Heart right ventricle (tissue), 16 donors: ENCODE results near the gene STARD5. TPM values are rescaled to one million over a fixed set of nuclear protein-coding genes. Genes with fewer than 3 reads are reported as not detected.
"Not testable (repeated sequence)": the region's sequence is repeated elsewhere in the genome, so short reads cannot be mapped to it uniquely, and the experiment has no call there.

Experiments used
- ATAC-seq, 8 donors: fragments of 200-7000 bp; cut with Tn5 transposase; one replicate each; pipeline ENCODE4 v1.9.1; 2020; ENCODE audit warnings: mild to moderate bottlenecking in 8 of 8, moderate library complexity in 8 of 8, moderate number of reproducible peaks in 1 of 8
- DNase-seq, 2 donors: peaks; one replicate each; pipeline ENCODE4 v3.0.0-alpha.2; 2020
- H3K27ac ChIP-seq, 10 donors: fragments of 200-600 bp; sonication (generic) in 2 of 10; one replicate each; pipeline versions ENCODE4 v1.5.0 to v1.8.0; 2020 to 2022; ENCODE audit warnings: mild to moderate bottlenecking in 3 of 10
- H3K27me3 ChIP-seq, 7 donors: fragments of 200-600 bp; one replicate each; pipeline ENCODE4 v1.8.0; 2021 to 2022; ENCODE audit warnings: mild to moderate bottlenecking in 2 of 7
- H3K36me3 ChIP-seq, 9 donors: fragments of 200-600 bp; sonication (generic) in 1 of 9; one replicate each; pipeline versions ENCODE4 v1.5.0 to v1.8.0; 2020 to 2022; ENCODE audit warnings: mild to moderate bottlenecking in 2 of 9
- H3K4me1 ChIP-seq, 9 donors: fragments of 200-600 bp; sonication (generic) in 1 of 9; one replicate each; pipeline versions ENCODE4 v1.5.0 to v1.8.0; 2020 to 2022; ENCODE audit warnings: mild to moderate bottlenecking in 4 of 9
- H3K4me3 ChIP-seq, 10 donors: fragments of 200-600 bp; sonication (generic) in 2 of 10; one replicate each; pipeline versions ENCODE4 v1.5.0 to v1.8.0; 2020 to 2022; ENCODE audit warnings: mild to moderate bottlenecking in 7 of 10, moderate library complexity in 2 of 10
- H3K9me3 ChIP-seq, 11 donors: fragments of 200-600 bp in 10 of 11; sonication (generic) in 2 of 11; one replicate each; pipeline versions ENCODE4 v1.5.0 to v1.8.0; 2013 to 2022; ENCODE audit warnings: mild to moderate bottlenecking in 2 of 11, control low read depth in 1 of 11, moderate library complexity in 1 of 11
- WGBS, 2 donors: extraction: QIAGEN DNeasy Blood & Tissue Kit; methylation state at CpG; one replicate each; pipeline ENCODE4 v1.1.7; 2013; ENCODE audit warnings: inconsistent platforms in 1 of 2; 5-methylcytosine and 5-hydroxymethylcytosine counted together
- intact Hi-C, 10 donors: fragments of 100-400 bp; cut with DNase I; formaldehyde crosslinking; loops; one replicate each; pipeline versions ENCODE4 v1.11.1 to v1.14.2; 2022
- polyA plus RNA-seq, 2 donors: library from polyadenylated mRNA; stranded (reverse); fragments of 200-250 nt; gene quantifications; one replicate each; pipeline ENCODE4 v1.2.3, GENCODE V29; 2013
- total RNA-seq, 10 donors: library from RNA; stranded (reverse); fragmentation: NEBNext Ultra II Directional in 3 of 10; extraction: Animal tissue kit (Norgen Biotek cat#: 25700) in 3 of 10; gene quantifications; one replicate each; pipeline versions ENCODE4 v1.2.1 to v1.2.4, GENCODE V29; 2021 to 2023
- TF ChIP-seq, protein P1 (sequence below), 9 donors: fragments of 200-600 bp; sonication (generic) in 2 of 9; IDR thresholded peaks; one replicate each; pipeline versions ENCODE4 v1.5.0 to v1.8.0; 2021 to 2022; ENCODE audit warnings: antibody characterized with exemption in 9 of 9, mild to moderate bottlenecking in 5 of 9, moderate library complexity in 1 of 9
- donor health status: Arrhythmogenic right ventricular cardiomyopathy.
- donor health status: ischemic (EF 13 %, LVEDD 7.1; RV severe dilation, severe dysfunction).
- donor health status: healthy with polysubstance abuse.
- donor health status: DM: no; HTN: yes; CAD: no.
- donor health status: DM: no; HTN: no; CAD: no.
- donor health status: ischemic (EF 25% LVEDD 6.9; RV normal size, moderate dysfunction).
- donor health status: ischemic (EF 25% LVEDD 5.7; RV mildly dilated, moderate dysfunction).
- donor health status: healthy.
- donor health status: DM: yes; HTN: yes; CAD: no.
- donor health status: Ischemic cardiomyopathy.
- donor health status: ischemic (EF 35%, LVEDD 5.7; RV mildly dilated, moderate dysfunction).
- donor health status: nonischemic (EF 11% LVEDD 7.7; RV severe dilation, severe dysfunction).
- donor health status: DM: yes; HTN: yes; CAD: no.
- donor health status: PGD.
- donor health status: ischemic (EF 29% LVEDD 5.4; RV normal size, mild dysfunction).
- donor health status: nonischemic (EF 23%, LVEDD 6.1; RV moderate dilation, normal function).

The STARD5 gene
- total and polyA plus RNA-seq, 12 donors = 0.70 to 4.7 (median 1.3) TPM

DNA sequence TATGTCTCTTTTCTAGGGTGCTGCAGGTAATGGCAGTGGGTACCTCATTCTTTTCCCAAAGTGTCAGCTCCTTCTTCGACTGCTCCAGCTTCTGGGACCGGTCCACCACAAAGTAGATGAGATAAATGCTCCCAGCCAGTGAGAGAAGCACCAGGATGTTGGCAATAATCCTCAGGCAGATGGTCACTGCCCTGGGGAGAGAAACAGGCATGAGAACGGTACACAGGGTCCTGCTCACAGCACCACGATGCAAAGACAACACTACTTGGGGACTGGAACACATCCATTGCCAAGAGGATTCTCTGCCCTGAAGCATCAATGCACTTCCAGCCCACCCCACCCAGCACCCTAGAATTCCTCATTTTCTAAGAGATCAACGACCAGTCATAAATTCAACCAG, 27.7 kb upstream of the STARD5 start:
- H3K4me3 ChIP-seq = no peak overlapping the region
- no peaks in the 10 kb centered on the region for H3K36me3 ChIP-seq
- H3K27me3 ChIP-seq = no peaks in the 10 kb centered on the region
- H3K27ac ChIP-seq = no peak overlapping the region
- intact Hi-C loops = no loop called here
- DNase-seq (no peak), ATAC-seq (no peak)
- H3K9me3 ChIP-seq = no peaks in the 10 kb centered on the region
- no peaks in the 10 kb centered on the region for H3K4me1 ChIP-seq
- TF ChIP-seq, protein P1, sequence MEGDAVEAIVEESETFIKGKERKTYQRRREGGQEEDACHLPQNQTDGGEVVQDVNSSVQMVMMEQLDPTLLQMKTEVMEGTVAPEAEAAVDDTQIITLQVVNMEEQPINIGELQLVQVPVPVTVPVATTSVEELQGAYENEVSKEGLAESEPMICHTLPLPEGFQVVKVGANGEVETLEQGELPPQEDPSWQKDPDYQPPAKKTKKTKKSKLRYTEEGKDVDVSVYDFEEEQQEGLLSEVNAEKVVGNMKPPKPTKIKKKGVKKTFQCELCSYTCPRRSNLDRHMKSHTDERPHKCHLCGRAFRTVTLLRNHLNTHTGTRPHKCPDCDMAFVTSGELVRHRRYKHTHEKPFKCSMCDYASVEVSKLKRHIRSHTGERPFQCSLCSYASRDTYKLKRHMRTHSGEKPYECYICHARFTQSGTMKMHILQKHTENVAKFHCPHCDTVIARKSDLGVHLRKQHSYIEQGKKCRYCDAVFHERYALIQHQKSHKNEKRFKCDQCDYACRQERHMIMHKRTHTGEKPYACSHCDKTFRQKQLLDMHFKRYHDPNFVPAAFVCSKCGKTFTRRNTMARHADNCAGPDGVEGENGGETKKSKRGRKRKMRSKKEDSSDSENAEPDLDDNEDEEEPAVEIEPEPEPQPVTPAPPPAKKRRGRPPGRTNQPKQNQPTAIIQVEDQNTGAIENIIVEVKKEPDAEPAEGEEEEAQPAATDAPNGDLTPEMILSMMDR (IDR thresholded peaks at IDR 0.05) = no peak
- 71 to 73% methylated on average over 5 of the region's 5 CpGs for WGBS, 2 donors

DNA sequence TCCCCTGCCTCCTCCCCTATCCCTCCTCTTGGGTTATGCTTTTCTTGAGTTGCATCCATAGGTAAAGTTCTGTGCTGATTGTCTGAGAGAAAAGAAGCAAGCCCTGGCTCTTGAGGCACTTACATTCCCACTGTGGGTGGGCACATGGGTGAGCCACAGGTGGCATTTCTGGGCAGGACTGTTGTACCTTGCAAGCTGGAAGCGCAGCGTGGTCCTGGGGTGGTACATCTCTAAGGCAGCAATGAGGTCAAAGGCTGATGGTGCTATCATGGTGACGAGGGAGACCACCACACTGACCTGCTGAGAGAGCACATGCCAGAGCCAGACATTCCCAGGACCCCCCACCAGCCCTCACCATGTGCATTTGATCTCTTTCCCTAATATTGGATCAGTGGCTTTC, 25.3 kb upstream of the STARD5 start:
- Histone ChIP-seq H3K9me3 (no peaks in the 10 kb centered on the region), H3K36me3 (no peaks in the 10 kb centered on the region), H3K27ac (no peak overlapping the region), H3K4me1 (no peaks in the 10 kb centered on the region), H3K27me3 (no peaks in the 10 kb centered on the region), H3K4me3 (no peak overlapping the region)
- intact Hi-C loops = no loop called here
- ATAC-seq (no peak), DNase-seq (no peak)
- TF ChIP-seq, protein P1 (IDR thresholded peaks at IDR 0.05) = no peak
- 93 to 95% methylated on average over 3 of the region's 3 CpGs for WGBS, 2 donors

DNA sequence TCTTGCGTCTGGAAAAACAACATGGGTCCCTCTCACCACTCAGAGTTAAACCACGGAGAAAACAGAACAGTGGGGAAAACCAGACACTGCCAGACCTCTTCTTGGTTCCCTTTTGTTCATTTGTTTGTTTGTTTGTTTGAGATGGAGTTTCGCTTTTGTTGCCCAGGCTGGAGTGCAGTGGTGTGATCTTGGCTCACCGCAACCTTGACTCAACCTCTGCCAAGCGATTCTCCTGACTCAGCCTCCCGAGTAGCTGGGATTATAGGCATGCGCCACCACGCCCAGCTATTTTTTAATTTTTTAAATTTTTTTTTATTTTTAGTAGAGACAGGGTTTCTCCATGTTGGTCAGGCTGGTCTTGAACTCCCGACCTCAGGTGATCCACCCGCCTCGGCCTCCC, 24.8 kb upstream of the STARD5 start:
- ATAC-seq, H3K4me1 ChIP-seq, DNase-seq, H3K27me3 ChIP-seq, H3K9me3 ChIP-seq, H3K4me3 ChIP-seq, H3K27ac ChIP-seq, intact Hi-C loops, H3K36me3 ChIP-seq: not testable (repeated sequence)
- WGBS, 2 donors = 91 to 96% methylated on average over 11 of the region's 11 CpGs

DNA sequence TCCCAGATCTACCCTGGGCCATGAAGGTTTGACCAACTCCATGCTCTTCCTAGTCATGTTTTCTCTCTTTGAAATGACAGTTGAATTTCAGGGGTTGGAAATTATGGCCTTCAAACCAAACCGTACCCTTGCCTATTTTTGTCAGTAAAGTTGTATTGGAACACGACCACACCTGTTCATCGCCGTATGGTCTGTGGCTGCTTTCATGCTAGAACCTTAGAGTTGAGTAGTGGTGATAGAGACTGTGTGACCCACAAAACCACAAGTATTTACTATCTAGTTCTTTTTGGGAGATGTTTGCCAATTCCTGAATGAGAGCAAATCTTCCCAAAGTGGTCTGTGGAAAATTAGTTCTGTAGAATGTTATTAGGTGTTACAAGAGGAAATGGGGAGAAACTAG, 24.0 kb upstream of the STARD5 start:
- Histone ChIP-seq H3K4me3 (no peak overlapping the region), H3K4me1 (no peaks in the 10 kb centered on the region), H3K27me3 (no peaks in the 10 kb centered on the region), H3K9me3 (no peaks in the 10 kb centered on the region), H3K36me3 (no peaks in the 10 kb centered on the region), H3K27ac (no peak overlapping the region)
- intact Hi-C loops = no loop called here
- DNase-seq (no peak), ATAC-seq (no peak)
- TF ChIP-seq, protein P1 (IDR thresholded peaks at IDR 0.05) = no peak
- 95% methylated on average over 4 of the region's 4 CpGs for WGBS, 2 donors

DNA sequence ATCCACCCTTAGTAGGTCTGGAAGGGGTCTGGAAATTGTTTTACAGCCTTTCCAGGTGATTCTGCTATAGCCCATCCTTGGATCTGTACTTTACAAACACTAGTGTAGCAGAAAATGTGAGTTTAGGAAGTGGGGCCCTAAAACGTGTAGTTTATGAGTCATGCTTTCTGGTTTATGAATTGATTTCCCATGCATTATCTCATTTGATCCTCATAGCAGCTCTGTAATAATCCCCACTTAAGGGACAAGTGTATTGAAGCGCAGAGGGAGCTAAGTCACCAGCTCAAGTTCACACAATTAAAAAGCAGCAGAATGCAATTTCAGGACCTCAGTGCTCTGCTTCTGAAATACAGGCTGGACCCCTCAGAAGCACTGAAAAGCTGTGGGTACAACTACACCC, 22.7 kb upstream of the STARD5 start:
- no peaks in the 10 kb centered on the region for H3K36me3 ChIP-seq
- no peak overlapping the region for H3K27ac ChIP-seq
- H3K9me3 ChIP-seq = no peaks in the 10 kb centered on the region
- ATAC-seq (no peak), DNase-seq (no peak)
- no peaks in the 10 kb centered on the region for H3K27me3 ChIP-seq
- TF ChIP-seq, protein P1 (IDR thresholded peaks at IDR 0.05) = no peak
- intact Hi-C loops = no loop called here
- 70 to 71% methylated on average over 2 of the region's 2 CpGs for WGBS, 2 donors
- no peaks in the 10 kb centered on the region for H3K4me1 ChIP-seq
- H3K4me3 ChIP-seq = no peak overlapping the region
